Type B pancreatic cell (in vitro differentiated cells): ENCODE data around the gene KIFAP3. TPM values are rescaled to one million over a fixed set of nuclear protein-coding genes. Genes with fewer than 3 reads are reported as not detected.

ENCODE experiments used
- DNase-seq: peaks from one replicate; pipeline ENCODE4 v3.0.0; 2021; ENCODE audit warnings: mixed read lengths; ENCODE audit not compliant: unreplicated experiment; ENCODE audit errors: extremely low spot score
- H3K27ac Mint-ChIP-seq: 2 replicates; pipeline ENCODE4 v1.8.0; 2021; ENCODE audit warnings: mild to moderate bottlenecking, mixed read lengths
- H3K27me3 Mint-ChIP-seq: 2 replicates; pipeline ENCODE4 v1.8.0; 2021; ENCODE audit warnings: mixed read lengths
- H3K36me3 Mint-ChIP-seq: 2 replicates; pipeline ENCODE4 v1.8.0; 2021; ENCODE audit warnings: mixed read lengths
- H3K4me1 Mint-ChIP-seq: one replicate; pipeline ENCODE4 v1.8.0; 2021; ENCODE audit warnings: mixed read lengths; ENCODE audit not compliant: unreplicated experiment
- H3K4me3 Mint-ChIP-seq: 2 replicates; pipeline ENCODE4 v1.8.0; 2021; ENCODE audit warnings: mild to moderate bottlenecking, mixed read lengths
- H3K9me3 Mint-ChIP-seq: 2 replicates; pipeline ENCODE4 v1.8.0; 2021; ENCODE audit warnings: mixed read lengths
- CTCF ChIP-seq: fragments of 200-600 bp; sonication (generic); conservative IDR thresholded peaks from 2 replicates; pipeline ENCODE4 v1.5.0; 2021; ENCODE audit warnings: antibody characterized with exemption, mild to moderate bottlenecking
- total RNA-seq: library from RNA; stranded (reverse); gene quantifications from 2 replicates; pipeline ENCODE4 v1.2.1, GENCODE V29; 2021; ENCODE audit warnings: low replicate concordance

The KIFAP3 gene
- total RNA-seq, 1 donor from 2014 or later, result 39.7 TPM

DNA sequence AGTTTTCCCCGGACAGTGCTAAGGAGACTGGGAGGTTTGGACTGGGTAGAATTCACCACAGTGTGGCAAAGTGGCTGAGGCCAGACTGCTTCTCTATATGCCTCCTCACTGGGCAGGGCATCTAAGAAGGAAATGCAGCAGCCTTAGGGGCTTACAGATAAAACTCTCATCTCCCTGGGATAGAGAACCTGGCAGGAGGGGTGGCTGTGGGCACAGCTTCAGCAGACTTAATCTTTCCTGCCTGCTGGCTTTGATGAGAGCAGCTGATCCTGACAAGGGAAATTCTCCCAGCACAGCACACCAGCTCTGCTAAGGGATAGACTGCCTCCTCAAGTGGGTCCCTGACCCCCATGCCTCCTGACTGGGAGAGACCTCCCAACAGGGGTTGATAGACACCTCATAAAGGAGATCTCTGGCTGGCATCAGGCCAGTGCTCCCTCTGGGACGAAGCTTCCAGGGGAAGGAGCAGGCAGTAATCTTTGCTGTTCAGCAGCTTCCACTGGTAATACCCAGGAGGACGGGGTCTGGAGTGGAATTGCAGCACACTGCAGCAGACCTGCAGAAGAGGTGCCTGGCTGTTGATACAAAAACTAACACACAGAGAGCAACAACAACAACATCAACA is 25.2 kb downstream of the KIFAP3 start:
- Mint-ChIP-seq H3K36me3 (peaks cover 58% of the 10 kb centered on the region), H3K4me1 (no peaks in the 10 kb centered on the region)
- TF ChIP-seq CTCF, result no peak

GRCh38 chr1:170048515-170048914 is 26.0 kb downstream of the KIFAP3 start:
- peaks cover 54% of the 10 kb centered on the region for H3K36me3 Mint-ChIP-seq
- H3K9me3 Mint-ChIP-seq, result peaks cover 14% of the 10 kb centered on the region
- no peak overlapping the region for H3K27ac Mint-ChIP-seq
- H3K4me3 Mint-ChIP-seq, result no peak overlapping the region
- TF ChIP-seq CTCF, result no peak
- no peaks in the 10 kb centered on the region for H3K4me1 Mint-ChIP-seq
- no peak for DNase-seq
- H3K27me3 Mint-ChIP-seq, result no peaks in the 10 kb centered on the region

More for the DNA sequence above, 25.2 kb downstream of the KIFAP3 start:
- H3K27ac Mint-ChIP-seq, result no peak overlapping the region
- DNase-seq, result no peak
- H3K4me3 Mint-ChIP-seq, result no peak overlapping the region
- H3K9me3 Mint-ChIP-seq, result peaks cover 19% of the 10 kb centered on the region
- no peaks in the 10 kb centered on the region for H3K27me3 Mint-ChIP-seq

- no peak overlapping the region for H3K4me3 Mint-ChIP-seq
- H3K27me3 Mint-ChIP-seq, result no peaks in the 10 kb centered on the region
- no peaks in the 10 kb centered on the region for H3K4me1 Mint-ChIP-seq
- no peaks in the 10 kb centered on the region for H3K9me3 Mint-ChIP-seq
- no peak overlapping the region for H3K27ac Mint-ChIP-seq
- H3K36me3 Mint-ChIP-seq, result peaks cover 27% of the 10 kb centered on the region
- TF ChIP-seq CTCF, result no peak
- no peak for DNase-seq
These were observed 30.3 kb downstream of the KIFAP3 start for GRCh38 chr1:170044187-170044586.

GRCh38 chr1:170041423-170042192 is 32.9 kb downstream of the KIFAP3 start:
- no peak overlapping the region for H3K27ac Mint-ChIP-seq

More at GRCh38 chr1:170041423-170042192, 32.9 kb downstream of the KIFAP3 start:
- H3K9me3 Mint-ChIP-seq, result no peaks in the 10 kb centered on the region
- TF ChIP-seq CTCF, result no peak
- H3K4me1 Mint-ChIP-seq, result no peaks in the 10 kb centered on the region
- peaks cover 26% of the 10 kb centered on the region for H3K36me3 Mint-ChIP-seq
- H3K4me3 Mint-ChIP-seq, result no peak overlapping the region
- no peaks in the 10 kb centered on the region for H3K27me3 Mint-ChIP-seq
- DNase-seq, result no peak
